KOPT-K1 (cell line): ENCODE measurements around the gene HAL.
A peak's percentile ranks its signal among the peaks of the same experiment; 100 is the strongest.

Experiments used
- H3K27ac ChIP-seq: fragments of 200-600 bp; sonication (generic); 2 replicates; pipeline ENCODE4 v1.5.1; 2016; ENCODE audit warnings: antibody characterized with exemption, mild to moderate bottlenecking, low read depth, low read length; ENCODE audit not compliant: poor library complexity, severe bottlenecking
- H3K36me3 ChIP-seq: fragments of 200-600 bp; sonication (generic); 2 replicates; pipeline ENCODE4 v1.5.1; 2017; ENCODE audit warnings: antibody characterized with exemption, mild to moderate bottlenecking, low read length, moderate library complexity; ENCODE audit not compliant: insufficient read depth
- H3K9me3 ChIP-seq: fragments of 200-600 bp; sonication (generic); 2 replicates; pipeline ENCODE4 v1.5.1; 2017; ENCODE audit warnings: antibody characterized with exemption, low read length, mild to moderate bottlenecking; ENCODE audit not compliant: insufficient read depth, poor library complexity, severe bottlenecking

HAL gene, protein sequence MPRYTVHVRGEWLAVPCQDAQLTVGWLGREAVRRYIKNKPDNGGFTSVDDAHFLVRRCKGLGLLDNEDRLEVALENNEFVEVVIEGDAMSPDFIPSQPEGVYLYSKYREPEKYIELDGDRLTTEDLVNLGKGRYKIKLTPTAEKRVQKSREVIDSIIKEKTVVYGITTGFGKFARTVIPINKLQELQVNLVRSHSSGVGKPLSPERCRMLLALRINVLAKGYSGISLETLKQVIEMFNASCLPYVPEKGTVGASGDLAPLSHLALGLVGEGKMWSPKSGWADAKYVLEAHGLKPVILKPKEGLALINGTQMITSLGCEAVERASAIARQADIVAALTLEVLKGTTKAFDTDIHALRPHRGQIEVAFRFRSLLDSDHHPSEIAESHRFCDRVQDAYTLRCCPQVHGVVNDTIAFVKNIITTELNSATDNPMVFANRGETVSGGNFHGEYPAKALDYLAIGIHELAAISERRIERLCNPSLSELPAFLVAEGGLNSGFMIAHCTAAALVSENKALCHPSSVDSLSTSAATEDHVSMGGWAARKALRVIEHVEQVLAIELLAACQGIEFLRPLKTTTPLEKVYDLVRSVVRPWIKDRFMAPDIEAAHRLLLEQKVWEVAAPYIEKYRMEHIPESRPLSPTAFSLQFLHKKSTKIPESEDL

DNA sequence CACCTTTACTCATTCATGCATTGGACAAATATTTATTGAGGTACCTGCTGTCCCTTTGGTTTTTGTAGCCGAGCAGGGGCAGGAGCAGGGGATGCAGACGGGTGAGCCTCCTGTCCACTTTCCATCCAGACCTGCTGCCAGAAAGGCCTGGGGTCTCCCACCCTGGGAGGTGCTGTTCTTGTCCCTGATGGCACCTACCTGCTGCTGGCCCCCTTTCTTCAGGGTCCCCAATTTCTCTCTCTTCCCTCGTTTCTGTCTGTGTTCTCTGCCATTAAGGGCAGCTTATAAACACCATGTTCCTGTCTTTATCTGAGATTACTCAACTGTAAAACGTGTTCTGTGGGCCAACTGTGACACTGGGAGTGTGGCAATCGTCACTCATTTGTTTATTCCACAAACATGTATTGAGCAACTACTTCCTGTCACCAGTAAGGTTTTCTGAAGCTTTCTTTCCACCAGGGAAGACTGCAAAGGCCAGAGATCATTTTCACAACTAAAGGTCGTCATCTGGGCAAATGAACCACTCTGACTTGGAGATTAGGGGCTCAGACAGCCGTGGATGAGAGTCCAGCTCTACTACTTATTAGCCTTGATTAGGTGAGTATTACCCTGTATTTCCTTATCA lies at the start of gene HAL:
Gene HAL (minus strand): TSS at position 311 of the 625 bp plus-strand sequence. CDS start 434 bp downstream, outside the sequence.
- peaks cover 4% of the 10 kb centered on the region; the same call in 1 of the 2 replicates for H3K36me3 ChIP-seq
- no peaks in the 10 kb centered on the region for H3K9me3 ChIP-seq
- H3K27ac ChIP-seq: no peak within 1 kb of the TSS

DNA sequence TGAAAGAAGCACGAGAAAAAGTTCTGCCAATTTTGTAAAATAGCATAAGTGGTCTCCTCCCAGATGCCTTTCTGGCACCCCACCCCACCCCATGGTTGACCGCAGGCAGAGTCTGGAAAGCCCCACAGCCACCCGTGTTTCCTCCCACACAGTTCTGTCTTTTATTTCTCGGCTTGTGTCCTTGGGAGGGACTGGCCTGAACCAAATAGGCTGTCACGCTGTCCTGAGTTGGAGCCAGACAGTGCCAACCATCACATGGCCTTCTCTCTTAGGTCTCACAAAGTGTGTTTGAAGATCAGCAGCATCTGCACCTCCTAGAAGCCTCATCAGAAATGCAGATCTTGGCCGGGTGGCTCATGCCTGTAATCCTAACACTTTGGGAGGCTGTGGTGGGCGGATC lies 49.4 kb upstream of the HAL start:
- H3K27ac ChIP-seq: no peak overlapping the region

DNA sequence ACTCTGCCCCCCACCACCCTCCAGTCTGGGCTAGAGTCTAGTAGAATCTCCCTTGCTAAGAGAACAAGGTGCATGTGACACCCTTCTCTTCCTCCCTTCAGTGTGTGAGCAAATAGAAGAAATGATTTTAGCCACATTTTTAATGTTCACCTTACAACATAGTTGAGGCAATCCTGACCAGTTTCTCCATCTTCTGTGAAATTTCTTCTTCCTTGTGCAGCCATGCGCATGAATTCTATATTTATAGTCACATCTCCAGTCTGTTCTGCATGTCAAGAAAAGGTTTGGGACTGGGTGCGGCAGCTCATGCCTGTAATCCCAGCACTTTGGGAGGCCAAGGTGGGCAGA lies 48.8 kb upstream of the HAL start:
- Histone ChIP-seq H3K9me3 (no peaks in the 10 kb centered on the region), H3K36me3 (no peaks in the 10 kb centered on the region), H3K27ac (no peak overlapping the region)

More for the DNA sequence above, 49.4 kb upstream of the HAL start:
- Histone ChIP-seq H3K36me3 (no peaks in the 10 kb centered on the region), H3K9me3 (no peaks in the 10 kb centered on the region)

DNA sequence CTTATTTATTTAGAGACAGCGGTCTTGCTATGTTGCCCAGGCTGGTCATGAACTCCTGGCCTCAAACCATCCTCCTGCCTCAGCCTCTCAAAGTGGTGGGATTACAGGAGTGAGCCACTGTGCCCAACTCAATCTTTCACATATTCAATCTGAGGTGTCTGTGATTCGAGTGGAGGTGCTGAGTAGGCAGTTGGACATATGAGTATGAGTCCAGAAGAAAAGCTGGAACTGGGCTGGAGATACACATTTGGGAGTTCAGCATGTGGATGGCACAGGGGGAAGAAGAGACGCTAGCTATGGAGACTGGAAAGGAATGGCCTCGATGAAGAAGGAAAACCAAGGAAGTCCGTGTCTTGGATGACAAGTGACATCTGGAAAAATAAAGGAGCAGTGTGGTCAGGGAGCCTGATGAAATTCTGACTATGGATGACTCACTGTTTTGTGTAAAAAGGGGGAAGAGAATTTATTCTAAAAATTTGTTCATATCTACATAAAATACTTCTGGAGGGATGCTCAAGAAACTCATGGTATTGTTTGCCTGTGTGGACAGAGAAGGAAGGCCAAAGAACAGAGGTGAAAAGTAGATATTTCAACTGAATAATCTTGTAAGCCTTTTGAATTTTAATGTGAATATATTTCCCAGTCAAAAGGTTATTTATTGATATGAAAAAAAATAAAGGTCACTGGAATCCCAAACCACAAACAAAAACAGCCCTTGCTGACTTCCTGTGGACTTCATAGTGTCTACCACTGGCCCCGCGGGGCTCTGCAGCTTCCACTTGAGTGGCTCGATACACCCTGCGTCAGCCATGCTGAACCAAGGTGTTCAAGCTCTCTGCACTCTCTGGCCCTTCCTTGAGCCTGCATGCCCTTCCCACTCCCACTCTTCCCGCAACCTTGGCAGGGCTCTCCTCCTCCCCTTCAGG lies 48.1 kb upstream of the HAL start:
- H3K27ac ChIP-seq: no peak overlapping the region
- no peaks in the 10 kb centered on the region for H3K36me3 ChIP-seq

DNA sequence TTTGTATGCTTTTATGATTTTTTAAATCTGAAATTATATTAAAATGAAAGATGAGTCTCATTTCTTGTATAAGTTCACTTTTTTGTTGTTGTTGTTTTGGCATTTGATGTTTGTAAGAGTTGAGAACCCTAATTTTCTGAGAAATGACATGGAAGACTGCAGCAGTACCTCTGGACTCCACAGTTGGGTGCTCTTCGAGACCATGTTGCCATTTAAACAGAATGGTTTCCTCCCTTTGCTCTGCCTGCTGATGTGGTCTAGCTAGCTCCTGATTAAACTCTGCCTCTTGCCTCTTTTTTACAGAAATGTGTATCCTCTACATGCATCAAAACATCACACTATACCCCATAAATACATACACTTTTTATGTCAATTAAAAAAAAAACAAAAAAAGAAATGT lies 45.0 kb upstream of the HAL start:
- no peaks in the 10 kb centered on the region for H3K9me3 ChIP-seq
- H3K36me3 ChIP-seq: no peaks in the 10 kb centered on the region
- no peak overlapping the region for H3K27ac ChIP-seq

More for the DNA sequence above, 48.1 kb upstream of the HAL start:
- H3K9me3 ChIP-seq: no peaks in the 10 kb centered on the region

DNA sequence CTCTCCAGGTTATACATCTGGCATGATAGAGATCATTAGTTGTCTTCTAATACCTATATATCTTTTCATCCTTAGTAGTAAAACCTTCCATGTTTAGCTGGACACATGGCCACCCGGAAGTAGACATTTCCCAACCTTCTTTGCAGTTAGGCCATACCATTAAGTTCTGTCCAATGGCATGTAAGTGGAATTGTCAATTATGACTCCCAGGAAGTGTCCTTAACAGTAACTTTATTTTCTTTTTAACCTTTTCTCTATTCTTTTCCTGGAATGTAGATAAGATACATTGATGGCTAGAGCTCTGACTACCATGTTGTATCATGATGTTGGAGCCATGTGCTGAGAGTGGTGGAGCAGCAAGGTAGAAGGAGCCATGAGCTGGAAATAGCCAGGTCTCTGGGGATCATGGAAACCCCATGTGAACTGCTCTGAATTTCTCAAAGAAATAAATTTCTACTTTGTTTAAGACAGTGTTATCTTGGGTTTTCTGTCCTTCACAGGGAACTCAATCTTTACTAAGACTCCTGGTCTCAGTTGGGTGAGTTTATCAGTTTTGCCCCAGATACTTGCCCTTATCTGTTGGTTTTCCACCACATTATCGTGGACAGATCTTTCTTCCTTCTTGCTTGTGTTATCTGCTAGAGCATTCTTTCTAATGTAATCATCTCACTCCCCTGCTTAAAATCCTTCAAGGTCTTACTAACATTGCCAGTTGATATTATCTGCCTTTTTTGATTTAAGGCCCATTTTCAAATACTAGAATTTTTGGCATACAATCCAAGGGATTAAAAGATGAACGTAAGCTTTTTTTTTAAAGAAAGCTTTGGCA lies 44.4 kb upstream of the HAL start:
- Histone ChIP-seq H3K9me3 (no peaks in the 10 kb centered on the region), H3K27ac (no peak overlapping the region), H3K36me3 (no peaks in the 10 kb centered on the region)

DNA sequence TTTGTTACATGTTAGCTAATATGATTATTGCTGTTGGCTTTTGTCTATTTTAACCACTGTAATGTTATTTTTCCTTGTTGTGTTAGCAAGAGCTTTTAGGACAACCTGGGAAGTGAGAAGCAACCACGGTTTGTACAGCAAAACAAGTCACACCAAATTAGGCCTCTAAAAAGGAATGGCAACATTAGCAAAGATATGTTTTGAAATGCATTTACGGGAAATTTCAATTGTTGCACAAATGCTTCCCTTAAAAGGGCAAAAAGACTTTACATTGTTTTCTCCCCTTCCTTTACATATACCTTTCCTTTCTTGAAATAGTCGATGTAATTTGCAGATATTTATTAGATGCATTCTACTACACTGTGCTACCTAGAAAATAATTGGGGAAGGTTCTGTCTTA lies 43.4 kb upstream of the HAL start:
- Histone ChIP-seq H3K27ac (no peak overlapping the region), H3K9me3 (no peaks in the 10 kb centered on the region), H3K36me3 (no peaks in the 10 kb centered on the region)

DNA sequence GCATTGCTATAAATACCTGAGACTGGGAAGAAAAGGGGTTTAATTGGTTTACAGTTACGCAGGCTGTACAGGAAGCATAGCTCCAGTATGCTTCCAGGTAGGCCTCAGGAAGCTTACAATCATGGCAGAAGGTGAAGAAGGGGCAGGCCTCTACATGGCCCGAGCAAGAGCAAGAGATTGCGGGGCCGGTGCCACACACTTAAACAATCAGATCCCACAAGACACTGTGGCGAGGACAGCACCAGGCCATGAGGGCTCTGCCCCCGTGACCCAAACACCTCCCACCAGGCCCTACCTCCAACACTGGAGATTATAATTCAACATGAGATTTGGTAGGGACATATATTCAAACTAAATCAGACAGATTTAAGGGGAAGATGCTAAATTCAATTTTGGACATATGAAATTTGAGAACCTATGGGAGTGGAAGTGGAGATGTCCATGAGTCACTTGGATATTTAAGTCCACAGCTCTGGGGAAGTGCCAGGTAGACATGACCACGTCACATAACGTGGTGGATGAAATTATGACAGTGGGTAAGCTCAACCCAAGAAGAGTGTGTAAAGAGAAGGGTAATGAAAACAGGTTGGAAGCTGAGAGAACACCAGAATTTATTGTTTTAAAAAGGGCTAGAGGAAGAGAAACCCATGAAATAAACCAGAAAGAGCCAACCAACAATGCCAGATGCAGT lies 40.8 kb upstream of the HAL start:
- Histone ChIP-seq H3K27ac (no peak overlapping the region), H3K36me3 (no peaks in the 10 kb centered on the region), H3K9me3 (no peaks in the 10 kb centered on the region)

DNA sequence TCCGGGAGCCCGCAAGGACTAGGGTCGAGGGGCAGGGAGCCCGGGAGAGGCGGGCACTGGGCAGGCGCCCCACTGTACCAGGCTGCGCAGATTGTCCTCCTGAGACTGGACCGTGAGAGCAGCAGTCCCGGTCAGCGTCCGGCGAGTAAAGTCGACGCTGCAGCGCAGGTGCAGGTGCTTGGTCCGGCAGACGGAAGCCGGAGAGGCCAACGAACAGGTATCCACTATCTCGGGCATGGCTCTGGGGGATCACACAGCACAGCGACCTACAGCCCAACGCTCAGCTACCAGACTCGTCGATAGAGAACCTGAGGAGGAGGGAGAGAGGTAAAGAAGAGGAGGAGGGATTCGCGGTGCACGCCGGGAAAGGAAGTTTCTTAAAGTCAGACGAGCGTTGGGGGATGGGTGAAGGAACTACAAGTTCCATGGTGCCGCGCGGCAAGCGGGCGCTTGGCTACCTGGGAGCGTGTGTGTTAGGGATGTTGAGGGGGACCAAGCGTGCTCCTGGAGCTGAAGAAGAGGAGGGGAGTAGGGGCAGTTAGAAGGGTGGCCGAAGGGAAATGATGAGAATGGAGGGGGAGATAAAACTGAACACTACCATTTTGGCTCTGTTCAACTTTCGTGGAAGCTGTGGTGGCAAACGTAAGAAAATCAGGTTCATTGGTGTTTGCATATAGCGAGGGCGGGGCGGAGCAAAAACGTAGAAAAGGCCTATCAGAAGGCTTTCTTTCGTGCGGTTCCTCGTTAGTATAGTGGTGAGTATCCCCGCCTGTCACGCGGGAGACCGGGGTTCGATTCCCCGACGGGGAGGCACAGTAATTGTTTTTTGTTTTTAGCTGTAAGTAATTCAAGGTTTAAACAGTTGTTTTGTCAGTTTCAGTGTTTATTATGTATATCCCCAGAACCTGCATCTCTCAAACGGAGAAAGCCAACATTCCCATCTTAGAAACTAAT lies 39.4 kb upstream of the HAL start, which contains the start of gene LTA4H:
Gene LTA4H (minus strand): TSS at position 305 of the 954 bp plus-strand sequence. CDS start 68 bp downstream, at position 237.
- H3K36me3 ChIP-seq: no peaks in the 10 kb centered on the region
- no peaks in the 10 kb centered on the region for H3K9me3 ChIP-seq
- peak within 1 kb of the TSS; percentile 51 for H3K27ac ChIP-seq

DNA sequence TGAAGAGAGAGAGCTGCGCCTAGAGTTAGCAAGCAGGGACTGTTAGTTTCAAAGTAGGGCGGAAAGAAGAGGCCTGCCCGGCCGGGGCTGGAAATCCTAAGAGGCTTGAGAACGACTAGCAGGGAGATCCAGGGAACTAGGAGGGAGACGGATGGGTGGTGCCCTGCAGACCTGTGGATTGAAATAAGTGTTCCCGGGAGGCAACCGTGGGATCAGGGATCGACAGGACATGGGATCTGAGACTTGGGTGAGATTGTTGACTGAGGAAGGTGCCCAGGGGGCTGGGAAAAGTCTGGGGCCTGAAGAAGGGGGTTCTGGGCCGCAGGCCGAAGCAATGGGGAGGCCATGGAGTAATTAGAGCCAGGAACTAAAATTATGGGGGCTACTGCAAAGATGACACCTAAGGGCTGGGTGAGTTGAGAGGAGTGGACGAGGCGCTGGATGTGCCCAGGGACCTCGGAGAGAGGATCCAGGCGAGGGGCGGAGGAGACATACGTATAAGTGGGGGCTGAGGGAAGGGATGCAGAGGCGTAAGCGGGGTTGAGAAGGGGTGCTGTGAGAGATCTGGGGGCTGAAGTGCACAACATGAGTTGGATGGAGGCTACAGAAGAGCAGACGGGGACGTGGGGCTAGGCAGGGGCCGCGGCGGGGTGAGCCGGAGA lies 38.6 kb upstream of the HAL start:
- no peaks in the 10 kb centered on the region for H3K36me3 ChIP-seq
- peak overlapping the region; percentile 51 for H3K27ac ChIP-seq
- no peaks in the 10 kb centered on the region for H3K9me3 ChIP-seq

DNA sequence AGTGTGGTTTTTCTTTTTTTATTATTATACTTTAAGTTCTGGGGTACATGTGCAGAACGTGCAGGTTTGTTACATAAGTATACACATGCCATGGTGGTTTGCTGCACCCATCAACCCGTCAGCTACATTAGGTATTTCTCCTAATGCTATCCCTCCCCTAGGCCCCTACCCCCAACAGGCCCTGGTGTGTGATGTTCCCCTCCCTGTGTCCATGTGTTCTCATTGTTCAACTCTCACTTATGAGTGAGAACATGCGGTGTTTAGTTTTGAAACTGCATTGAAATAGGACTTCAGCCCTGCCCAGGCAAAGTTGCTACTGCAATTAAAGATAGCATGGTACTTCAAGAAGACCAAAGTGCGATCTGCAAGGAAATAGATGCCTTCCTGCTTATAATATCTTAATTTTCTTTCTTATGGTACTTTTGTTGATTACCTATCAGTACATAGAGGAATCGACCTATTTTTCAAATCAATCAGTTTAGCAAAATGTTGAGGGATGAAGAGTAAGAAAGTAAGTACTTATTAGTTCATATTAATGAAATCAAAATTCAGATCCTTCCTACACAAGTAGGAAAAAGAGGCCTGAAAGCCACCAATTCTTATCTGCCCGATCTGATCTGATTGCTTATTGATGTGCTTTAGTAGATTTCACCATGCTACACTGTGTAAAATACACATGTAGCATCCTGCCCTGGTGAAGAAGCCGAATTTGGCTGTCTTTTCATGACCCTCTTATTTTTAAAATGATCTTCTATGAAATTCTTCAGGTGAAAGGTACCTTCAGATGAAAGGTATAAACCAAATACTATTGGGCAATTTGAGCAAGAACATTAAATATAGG lies 37.6 kb upstream of the HAL start:
- H3K36me3 ChIP-seq: no peaks in the 10 kb centered on the region
- no peak overlapping the region for H3K27ac ChIP-seq
- no peaks in the 10 kb centered on the region for H3K9me3 ChIP-seq

DNA sequence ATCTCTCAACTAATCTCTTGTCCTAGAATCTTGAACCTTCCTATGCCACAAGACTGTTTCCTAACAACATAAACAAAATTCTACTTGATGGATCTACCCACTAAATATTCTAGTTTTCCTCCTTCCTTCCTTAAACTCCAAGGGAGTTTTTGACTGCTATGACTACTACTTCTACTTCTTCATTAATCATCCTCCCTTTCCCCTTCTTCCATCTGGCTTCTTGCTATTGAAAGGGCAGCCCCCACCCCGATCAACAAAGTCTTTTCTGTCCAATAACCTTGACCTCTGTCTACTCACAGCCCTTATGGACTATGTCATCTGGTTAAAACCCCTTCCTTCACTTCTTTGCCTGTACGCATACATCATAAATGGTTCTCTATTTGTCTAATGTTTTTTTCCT lies 33.7 kb upstream of the HAL start:
- no peak overlapping the region for H3K27ac ChIP-seq
- no peaks in the 10 kb centered on the region for H3K9me3 ChIP-seq
- H3K36me3 ChIP-seq: peaks cover 24% of the 10 kb centered on the region
